GM18511 (cell line): Measurements from ENCODE around the gene PCP4.

Source experiments
- ATAC-seq: cut with Tn5 transposase; IDR thresholded peaks from one replicate; pipeline ENCODE4 v1.9.1; 2021; ENCODE audit warnings: mild to moderate bottlenecking, moderate library complexity; ENCODE audit not compliant: unreplicated experiment

The PCP4 gene

DNA sequence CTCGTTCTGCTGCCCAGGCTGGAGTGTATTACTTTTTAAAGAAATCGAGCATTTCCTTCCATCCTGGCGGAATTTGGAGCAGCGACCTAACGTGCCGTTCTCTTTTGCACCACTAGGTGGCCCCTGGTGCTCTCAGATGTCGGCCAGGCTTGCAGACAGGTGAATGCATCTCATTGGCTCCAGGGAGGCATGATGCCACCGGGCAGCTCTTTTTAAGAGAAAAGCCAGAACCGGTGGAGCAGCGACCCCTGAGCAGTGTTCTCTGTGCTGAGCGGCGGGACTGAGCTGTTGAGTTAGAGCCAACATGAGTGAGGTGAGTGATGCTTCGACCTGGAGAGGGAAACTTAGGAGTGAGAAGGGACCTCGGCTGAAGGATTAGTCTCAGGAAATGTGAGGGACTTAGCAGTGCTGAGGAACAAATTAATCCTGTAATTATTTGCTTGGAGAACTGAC is at the start of gene PCP4:
Gene PCP4 (plus strand): TSS at position 241 of the 453 bp plus-strand sequence. CDS start 64 bp downstream, at position 305.
- ATAC-seq = no peak

DNA sequence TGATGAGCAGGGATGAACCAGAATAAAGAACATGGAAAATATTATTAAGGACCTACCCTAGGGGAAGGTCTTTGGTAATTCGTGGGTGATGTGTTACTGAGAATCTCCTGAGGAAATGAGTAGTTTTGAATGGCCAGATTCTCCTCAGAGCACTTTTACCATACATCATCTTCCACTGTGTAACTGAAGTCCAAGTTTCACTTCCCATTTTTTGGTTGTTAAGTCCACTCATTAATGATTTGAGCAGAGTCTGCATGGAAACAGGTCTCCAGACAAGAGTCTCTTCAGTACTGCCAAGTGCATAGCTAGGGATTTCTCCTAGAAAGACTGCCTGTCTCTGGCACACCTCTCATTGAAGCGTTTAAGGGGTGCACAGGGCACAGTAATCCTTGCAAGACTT is 48.7 kb upstream of the PCP4 start:
- no peak for ATAC-seq

DNA sequence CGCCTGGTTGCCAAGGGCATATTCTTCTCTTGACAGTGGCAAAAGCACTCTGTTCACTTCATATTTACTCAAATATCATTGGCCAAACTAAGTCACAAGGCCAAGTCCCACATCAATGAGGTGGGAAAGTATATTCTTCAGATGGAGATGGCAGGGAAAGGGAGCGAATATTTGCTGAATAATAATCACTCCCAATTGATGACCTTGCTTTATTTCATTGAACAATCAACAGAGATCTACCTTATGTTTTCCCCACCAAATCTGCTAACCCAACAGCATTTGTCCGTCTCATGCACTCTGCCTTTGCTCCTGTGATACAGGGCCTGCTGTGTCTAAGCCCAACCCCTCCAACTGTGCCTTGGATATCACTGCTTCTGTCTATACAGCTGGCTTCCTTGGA is 45.2 kb upstream of the PCP4 start:
- ATAC-seq = no peak

DNA sequence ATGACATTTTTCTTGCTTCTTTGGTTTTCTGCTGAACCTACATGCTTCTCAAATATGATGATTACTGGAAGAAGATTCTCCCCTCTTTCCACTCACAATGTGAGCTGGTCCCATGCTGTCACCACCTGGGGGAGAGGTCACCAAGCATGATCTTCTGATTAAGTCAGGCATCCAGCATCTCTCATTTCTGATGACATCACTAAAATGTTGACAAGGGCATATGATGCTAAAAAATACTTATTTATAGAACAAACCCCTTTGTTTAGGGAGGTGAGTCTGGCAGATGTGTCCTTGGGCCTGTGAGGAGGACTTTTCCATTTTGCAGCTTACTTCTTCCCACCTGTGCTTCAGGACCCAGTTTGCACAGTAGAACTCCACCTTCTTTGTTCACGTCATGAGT is 42.0 kb upstream of the PCP4 start:
- ATAC-seq = no peak

DNA sequence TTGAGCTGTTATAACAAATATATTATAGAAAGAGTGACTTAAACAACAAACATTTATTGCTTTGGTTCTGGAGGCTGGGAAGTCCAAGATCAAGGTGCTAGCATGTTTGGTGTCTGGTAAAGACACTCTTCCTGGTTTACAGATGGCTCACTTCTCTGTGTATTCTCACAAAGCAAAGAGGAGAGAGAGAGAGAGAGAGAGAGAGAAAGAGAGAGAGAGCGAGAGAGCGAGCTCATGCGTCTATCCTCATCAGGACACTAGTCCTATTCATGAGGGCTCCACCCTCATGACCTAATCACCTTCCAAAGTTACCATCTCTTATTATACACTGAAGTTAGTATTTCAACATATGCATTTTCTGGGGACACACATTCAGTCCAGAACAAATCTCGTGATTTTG is 32.7 kb upstream of the PCP4 start:
- no peak for ATAC-seq

DNA sequence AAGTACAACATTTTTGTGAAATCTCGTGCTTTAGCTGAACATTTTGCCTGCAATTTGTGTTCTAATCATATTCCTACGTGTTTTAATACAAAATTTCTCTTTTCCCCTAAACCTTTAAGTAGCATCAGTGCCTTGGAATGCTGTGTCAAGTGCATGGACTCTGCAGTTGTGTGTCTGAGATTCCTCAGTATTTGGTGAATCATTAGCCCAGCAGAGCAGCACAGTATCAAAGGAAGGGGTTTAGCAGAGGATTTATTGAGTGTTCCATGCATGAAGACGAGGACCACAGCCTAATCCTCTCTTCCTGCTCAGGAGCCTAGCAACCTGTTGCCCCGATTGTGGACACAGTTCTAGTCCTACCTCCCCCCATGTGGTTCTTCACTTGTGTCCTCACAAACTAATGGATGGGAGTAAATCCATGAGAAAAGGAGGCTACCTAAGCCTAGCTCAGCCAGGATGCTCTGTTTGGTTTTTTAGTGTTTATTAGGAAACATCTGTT is 29.3 kb upstream of the PCP4 start:
- ATAC-seq = no peak

DNA sequence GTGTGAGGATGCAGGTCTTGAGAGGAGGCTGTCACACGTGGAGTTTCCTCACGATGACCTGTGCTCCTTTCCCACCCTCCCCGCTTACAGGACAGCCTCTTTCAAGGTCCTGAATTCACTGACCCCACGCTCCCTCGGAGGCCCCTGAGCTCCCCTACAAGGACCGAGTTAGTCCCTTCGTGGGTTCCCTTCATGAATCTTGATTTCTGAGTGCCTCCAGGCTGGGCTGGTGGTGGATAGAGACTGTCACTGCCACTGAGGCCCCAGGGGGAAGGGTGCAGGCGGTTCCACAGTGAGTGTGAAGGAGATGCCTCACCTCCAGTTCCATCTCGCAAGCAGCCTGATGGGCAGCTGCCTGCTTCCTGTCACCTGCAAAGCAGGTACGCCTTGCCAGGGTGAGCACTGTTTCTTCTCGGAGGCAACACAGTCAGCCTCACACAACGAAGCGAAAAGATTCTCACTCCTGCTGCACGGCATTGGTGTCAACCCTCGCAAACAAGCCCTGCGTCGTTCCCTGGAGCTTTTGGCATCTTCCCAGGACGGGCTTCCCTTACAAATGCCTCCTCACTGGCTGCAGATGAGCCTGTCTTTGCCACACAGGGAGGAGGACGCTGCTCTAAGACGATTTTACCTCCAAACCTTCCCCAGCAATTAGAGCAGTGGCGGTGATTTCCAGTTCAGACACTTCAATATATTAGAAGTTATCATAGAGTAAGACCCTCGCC is 26.7 kb upstream of the PCP4 start:
- ATAC-seq = no peak

DNA sequence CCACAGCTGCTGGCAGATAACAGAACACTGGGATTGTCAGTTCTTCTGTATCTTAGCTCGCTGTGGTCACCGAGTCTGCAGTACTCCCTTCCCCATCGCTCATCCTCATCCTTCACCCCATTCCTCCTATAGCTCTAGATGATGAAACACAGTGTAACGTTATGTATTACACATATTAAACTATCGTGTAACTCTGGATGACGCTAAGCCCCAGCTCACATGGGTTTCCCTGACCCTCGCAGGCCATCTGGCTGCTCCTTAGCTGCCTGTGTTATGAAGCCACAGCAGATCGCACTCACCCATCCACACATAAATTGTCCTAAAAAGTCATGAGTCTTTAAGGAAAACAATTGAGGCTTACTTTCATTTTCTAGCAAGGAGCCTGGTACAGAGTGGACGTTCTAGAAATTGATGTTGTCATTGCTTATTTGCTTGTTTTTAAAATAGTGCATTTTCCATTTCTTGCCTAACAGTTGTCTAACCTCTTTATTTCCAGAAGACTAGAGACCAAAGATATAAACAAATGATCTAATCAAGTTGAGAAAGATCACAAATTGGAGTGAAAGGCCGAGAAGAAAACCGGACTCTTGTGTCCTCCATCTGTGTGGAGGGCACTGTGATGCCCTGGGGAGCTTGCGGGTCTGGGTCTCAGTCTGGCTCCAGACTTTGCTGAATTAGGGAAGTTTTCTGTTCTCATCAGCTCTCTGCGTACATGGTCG is 24.3 kb upstream of the PCP4 start:
- no peak for ATAC-seq

DNA sequence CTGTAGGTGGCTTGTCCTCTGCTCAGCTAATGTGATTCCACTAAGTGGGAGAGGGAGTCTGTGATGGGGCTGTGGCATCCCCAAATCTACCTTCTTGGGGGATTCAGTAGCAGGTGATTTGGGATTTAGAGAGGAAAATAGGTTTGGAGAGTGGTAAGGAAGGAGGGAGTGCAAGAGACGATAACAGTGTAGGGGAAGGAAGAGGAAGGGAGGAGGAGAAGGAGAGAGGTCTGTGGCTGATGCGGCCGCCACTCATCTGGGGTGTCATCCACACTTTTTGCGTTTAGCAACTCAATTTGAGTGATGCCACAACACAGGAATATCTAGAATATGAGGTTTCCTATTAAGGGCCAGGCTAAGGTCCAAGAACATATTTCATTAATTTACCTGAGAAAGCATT is 23.8 kb upstream of the PCP4 start:
- no peak for ATAC-seq

DNA sequence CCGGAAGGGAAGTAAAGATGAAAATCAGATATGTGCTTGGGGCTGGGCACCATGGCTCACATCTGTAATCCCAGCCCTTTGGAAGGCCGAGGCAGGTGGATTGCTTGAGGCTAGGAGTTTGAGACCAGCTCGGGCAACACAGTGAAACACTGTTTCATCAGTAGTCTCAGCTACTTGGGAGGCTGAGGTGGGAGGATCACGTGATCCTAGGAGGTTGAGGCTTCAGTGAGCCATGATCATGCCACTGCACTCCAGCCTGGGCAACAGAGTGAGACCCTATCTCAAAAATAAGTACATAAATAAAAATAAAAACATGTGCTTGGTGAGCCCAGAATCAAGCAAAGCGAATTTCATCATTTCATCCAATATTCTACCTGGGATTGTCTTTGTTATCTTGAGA is 23.3 kb upstream of the PCP4 start:
- ATAC-seq = no peak

DNA sequence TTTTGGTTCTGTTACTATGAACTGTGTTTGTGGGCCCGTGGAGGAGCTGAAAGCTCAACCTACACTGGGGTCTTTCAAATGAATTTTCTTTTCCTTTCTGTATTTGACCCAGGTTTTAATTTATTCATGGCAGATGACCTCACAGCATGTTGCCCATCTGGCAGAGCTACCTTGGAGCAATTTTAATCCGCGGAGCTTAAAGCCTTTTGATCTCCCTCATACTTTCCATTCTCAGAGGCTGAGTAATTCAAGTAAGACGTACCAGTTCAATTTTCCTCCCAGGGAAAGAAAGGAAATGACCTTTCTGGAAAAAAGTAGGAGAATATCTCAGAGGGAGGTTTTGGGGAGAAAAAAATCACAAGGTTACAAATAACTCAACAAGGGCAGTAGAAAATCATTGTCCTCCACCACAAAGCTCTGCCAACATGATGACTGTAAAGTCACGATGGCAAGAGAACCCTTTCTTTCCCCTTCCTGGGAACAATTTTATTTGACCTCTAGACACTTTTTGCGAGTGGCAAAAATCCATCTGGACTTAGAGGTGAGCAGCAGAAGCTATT is 21.6 kb upstream of the PCP4 start:
- ATAC-seq = no peak

DNA sequence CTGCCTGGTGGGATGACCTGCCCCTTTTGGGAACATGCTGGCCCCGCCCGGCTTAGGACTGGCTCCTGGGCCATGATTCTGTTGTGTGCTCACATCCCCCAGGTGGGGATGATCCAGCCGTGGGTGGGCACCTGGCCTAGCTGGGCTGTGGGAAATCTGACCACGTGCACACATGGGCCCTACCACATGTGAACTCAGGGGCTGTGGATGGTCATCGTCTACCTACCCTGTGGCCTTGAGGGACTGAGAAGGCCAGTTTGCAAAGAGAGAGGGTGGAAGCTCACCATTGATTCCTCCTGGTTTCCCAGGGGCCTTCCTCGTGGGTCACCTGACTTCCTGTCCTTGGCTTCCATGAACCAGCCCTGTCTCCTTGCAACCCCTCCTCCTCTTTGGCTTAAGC is 19.4 kb upstream of the PCP4 start:
- ATAC-seq = no peak

DNA sequence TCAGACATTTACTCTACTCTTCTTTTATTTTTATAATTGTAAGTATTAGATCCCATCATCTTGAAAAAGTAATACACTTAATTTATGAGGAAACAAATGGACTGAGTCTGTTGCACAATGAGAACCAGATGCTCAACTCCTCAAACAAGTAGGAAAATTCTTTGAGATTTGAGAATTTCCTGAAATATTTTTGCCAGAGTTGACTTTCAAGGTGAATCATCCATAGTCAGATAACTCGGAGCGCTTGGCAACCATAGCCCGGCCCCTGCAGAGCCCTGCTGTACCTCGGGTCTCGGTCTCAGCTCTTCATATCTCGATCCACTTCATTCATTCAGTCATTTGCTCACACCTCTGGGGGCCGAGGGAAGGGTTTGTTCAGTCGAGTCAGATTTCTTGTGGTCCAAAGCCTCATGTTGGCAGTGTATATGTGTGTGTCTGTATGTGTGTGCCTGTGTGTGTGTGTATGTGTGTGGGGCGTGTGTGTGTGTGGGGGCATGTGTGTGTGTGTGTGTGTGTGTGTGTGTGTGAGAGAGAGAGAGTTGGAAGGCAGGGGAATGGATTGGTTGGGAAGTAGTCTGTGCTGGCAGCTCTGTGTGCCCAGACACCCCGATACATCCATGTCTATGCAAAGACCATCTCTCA is 18.1 kb upstream of the PCP4 start:
- ATAC-seq = no peak

DNA sequence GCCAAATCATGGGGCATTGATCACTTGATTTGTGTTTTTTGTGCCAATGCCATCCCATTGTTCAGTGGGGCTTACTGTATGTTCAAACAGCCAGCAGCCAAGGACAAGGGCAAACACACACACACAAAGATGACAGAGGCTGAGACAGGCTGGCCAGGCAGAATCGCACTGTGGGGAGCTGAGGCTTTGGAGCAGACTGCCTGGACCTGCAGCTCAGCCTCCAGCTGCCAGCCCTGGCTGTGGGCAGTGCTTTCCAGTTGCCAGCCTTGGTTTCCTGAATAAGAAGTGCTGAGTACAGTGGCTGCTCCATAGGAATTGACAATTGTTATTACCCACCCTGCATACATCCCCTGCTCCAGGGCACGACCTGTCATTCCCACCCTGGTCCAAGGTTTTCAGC is 16.9 kb upstream of the PCP4 start:
- no peak for ATAC-seq

DNA sequence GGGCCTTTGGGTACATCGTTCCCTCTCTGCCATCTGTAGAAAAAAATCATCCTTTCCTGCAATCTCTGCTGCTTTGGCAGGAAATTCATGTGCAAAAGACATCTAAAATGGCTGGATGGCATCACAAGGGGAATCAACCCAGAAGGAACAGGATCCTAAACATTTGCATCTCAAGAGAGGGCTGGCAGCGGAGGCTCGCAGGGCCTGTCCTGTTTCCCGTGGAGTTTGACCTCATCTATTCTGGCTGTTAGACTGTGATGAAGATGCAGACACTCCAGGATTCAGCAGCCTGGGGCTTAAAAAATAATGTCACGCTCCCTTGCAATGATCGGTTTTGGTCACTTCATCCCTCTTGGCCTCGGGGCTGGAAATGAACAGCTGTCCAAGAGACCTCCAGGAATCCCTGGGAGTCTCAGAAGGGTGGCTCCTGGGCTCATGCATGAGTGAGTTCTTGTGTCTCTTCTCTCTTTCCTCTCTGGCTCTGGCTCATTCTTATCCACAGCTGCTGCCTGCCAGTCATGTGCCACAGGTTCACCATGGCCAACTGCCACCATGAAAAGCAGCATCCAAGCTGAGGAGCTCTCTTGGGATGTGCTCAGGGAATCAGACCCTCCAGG is 16.1 kb upstream of the PCP4 start:
- no peak for ATAC-seq

DNA sequence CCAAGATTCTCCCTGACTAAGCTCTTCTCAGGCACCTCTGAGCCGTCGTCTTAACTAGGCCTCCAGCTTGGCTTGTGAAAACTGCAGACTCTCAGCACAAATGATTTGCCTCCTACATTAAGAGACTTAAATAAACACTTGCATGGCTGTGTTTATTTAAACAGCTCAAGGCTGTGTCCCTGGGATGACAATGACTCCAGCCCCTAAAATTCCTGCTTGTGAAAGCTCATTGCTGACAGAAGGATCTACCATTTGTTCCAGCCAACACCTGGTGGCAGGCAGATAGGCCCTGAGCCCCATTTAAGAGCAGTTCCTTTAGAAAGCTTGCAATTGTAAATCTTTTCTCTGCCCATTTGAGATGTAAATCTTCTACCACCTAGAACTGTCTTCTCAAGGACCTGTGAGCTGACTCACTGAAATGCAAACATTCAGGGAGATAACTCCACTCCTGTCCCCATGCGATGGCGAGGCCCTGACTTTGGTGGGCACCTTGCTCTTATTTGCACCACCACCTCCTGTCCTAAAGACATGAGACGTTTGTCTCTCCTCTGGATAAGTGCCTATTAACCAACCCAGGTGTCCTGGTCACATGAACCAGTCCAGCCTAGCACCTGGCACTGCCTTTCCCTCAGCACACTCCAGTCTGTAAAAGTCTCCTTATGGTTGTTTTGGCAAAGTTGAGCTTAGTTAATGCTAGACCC is 15.1 kb upstream of the PCP4 start:
- no peak for ATAC-seq

DNA sequence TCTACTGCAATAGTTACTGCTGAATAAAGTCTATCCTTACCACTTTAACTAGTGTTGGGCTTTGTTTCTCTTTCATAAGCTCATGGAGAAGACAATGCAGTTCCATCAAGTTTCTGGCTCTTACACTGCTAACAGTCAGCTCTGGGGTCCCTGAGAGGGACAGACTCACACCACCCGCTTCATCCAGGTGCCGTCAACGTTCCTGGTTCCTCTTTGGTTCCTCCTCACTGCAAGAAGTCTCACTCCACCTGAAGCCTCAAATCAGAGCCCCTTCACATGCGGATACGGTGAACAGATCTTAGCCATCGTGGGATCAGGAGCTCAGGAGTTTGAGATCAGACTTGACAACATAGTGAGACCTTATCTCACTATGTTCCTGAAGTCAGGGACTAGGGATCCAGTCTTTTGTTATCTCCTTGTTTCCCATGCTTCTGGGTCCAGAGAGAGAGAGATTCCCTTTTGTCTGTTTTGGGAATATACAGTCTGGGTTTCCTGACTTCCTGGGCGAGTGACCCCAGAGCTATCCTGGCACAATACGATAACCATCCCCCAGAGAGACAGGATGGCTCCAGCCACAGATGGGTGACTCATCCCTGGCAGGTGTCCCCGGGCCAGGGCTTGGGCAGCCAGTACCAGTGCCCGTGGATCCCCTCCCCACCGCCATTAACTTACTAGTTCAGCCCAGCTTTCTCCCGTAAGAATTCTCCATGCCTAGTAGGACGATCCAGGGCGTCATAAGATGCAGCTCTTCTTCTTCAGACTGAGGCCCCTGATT is 14.3 kb upstream of the PCP4 start:
- ATAC-seq = no peak

DNA sequence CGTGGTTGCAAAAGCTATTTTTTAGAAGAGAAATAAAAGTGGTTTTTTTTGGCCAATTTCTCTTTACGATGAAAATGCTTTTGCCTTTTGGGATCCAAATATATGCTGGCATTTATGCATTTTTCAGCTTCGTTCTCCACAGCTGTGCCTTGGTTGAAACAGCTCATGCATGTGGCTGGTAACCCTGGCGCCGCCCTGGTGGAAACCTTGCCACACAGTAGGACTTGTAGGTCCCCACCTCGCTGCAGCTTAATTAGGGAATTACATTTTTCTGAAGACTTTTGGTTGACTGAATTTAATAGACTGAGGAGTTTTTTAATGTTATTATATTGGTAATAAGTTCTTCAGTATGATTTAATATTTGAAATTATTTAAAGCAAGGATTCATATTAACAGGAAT is 12.7 kb upstream of the PCP4 start:
- no peak for ATAC-seq

DNA sequence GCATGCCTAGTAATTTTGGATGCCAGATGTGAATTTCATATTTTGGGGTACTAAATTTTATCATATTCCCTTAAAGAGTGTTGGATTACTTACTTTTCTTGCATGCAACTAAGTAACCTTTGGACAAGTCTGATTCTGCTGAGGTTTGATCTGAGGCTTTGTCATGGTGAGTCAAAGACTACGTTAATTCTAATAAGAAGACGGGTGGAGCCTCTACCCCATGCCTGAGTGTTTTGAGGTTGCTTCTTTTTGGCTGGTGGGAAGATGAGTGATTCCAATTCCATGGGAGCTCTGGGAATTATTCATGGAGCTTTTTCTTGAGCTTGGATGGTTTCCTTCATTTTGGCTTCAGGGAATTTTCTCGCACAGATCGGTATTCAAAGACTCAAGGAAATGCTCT is 11.6 kb upstream of the PCP4 start:
- ATAC-seq = no peak

DNA sequence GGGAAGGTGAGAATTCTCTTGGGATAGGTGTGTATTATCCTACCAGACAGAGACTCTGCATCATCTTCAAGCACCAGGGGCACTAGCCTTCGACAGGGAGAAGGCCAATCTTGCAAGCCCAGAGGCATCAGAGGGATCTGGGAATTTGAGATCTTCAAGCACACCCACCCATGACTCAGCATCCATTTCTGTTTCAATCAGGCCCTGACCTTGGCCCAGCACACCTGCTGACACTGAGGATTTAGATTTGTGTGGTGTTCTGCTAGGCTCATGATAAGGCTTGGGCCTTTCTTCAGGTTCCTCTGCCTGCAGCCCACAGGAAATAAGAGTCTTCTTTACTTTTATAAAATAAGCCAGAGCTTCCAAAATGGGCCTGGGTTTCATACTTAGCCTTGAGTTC is 6.6 kb upstream of the PCP4 start:
- ATAC-seq = no peak
